ENCODE results near the gene WNT7A. TPM values are rescaled to one million over a fixed set of nuclear protein-coding genes. Genes with fewer than 3 reads are reported as not detected.

WNT7A gene
- total and polyA plus RNA-seq, 2 donors: 0.08 TPM; not detected in 1

DNA sequence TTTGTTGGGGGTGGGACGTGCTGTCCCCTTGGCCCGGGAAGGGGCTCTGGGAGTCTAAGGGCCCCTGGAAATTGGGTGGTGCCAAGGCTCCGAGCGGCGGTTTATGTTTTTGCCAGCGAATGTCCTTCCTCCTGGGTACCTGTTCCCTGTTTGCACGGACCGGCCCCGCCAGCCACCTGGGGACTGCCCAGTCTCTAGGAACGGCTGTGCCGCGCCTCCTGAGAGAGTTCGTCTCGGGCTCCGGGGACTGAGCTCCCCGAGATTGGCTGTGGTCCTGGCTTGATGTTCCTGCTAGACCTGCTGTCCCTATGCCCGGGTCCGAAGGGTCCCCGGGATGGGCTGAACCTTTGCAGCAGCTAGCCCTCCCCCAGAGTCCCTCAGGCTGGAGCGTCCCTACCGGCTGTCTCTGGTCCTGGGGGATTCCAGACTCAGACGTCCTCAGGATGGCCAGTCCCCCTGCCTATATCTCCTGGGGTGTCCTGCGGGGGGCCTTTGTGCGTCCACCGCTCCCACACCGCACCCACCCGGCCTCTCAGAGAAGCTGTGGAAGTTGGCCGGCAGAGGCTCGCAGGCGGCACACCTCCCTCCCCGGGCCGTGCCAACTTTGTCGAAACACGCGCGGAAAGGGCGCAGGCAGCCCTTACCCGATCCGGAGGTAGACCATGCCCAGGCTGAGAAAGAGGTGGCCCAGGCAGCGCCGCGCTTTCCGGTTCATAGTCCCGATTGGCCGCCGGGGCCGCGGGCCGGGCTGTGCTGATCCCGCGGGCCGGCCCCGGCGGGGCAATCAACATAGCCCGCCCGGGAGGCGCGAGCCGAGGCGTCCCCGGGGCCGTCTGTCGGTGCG, 547 bp downstream of the WNT7A start:
- Histone ChIP-seq H3K4me1 (ENCODE audit: insufficient read depth) (no peaks in the 10 kb centered on the region), H3K36me3 (ENCODE audit: insufficient read depth) (no peaks in the 10 kb centered on the region), H3K4me3 (ENCODE audit: low read depth, low read length) (peak overlapping the region; percentile 26), H3K27ac (ENCODE audit: low read depth) (no peak overlapping the region)
- no peak for DNase-seq (ENCODE audit: extremely low spot score)
- under 1% methylated on average over 64 of the region's 64 CpGs for WGBS

DNA sequence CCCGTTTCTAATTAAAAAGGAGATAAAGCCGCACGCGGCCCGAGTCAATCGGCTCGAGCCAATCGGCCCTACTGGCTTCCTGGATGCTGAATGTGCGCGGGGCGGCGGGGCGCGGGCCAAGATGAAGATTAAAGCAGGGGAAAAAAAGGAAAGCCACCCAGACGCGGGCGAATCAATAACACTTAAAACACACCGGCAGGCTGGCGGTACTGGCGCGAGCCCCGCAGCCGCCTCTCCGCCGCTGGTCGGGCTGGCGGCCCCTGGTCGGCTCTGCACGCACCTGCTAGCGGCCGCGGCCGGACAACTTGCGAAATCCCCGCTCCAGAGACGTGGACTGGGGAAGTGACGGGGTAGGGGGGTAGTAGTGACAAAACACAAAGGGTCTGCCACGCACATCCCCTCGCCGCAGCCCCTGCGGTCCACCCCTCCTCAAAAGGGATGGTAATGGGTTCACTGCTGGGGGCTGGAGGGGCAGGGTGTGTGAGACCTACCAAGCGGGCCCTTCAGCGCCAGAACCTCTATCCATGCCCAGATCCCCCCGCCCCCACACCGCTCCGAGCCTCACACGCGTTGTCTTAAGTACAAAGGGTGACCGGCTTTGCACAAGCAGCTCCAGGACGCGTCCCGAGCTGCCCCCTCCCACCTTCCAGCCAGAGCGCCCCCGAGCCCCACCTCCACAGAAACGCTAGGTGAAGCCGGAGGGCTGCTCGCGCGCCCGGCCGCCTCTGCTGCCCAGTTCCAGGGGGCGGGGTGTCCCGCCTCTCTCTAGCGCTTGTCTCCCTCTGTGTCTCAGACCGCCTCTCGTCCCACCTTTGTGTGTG, 1.4 kb downstream of the WNT7A start:
- Histone ChIP-seq H3K36me3 (ENCODE audit: insufficient read depth) (no peaks in the 10 kb centered on the region), H3K27ac (ENCODE audit: low read depth) (no peak overlapping the region), H3K4me3 (ENCODE audit: low read depth, low read length) (peak overlapping the region; percentile 9), H3K4me1 (ENCODE audit: insufficient read depth) (no peaks in the 10 kb centered on the region)
- WGBS: under 1% methylated on average over 66 of the region's 66 CpGs
- no peak for DNase-seq (ENCODE audit: extremely low spot score)

DNA sequence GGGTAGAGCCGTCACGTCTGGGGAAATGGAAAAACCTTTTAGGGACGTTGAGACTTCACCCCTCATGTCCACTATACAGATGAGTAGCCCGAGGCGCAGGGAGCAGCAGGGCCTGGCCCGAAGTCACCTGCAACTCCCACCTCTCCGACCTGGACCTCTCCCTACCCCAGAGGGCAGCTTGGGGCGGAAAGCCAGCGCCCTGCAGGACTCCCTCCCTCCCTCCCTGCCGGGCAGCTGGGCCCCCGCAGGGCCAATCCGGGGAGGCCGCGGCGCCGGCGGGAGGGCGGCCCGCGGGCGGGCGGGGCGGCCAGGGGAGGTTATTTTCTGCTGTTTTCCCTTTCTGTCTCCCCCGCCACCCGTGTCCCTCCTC, 2.0 kb downstream of the WNT7A start:
- WGBS: 8% methylated on average over 25 of the region's 25 CpGs
- DNase-seq (ENCODE audit: extremely low spot score): no peak
- Histone ChIP-seq H3K27ac (ENCODE audit: low read depth) (no peak overlapping the region), H3K36me3 (ENCODE audit: insufficient read depth) (no peaks in the 10 kb centered on the region), H3K4me1 (ENCODE audit: insufficient read depth) (no peaks in the 10 kb centered on the region), H3K4me3 (ENCODE audit: low read depth, low read length) (no peak overlapping the region)

DNA sequence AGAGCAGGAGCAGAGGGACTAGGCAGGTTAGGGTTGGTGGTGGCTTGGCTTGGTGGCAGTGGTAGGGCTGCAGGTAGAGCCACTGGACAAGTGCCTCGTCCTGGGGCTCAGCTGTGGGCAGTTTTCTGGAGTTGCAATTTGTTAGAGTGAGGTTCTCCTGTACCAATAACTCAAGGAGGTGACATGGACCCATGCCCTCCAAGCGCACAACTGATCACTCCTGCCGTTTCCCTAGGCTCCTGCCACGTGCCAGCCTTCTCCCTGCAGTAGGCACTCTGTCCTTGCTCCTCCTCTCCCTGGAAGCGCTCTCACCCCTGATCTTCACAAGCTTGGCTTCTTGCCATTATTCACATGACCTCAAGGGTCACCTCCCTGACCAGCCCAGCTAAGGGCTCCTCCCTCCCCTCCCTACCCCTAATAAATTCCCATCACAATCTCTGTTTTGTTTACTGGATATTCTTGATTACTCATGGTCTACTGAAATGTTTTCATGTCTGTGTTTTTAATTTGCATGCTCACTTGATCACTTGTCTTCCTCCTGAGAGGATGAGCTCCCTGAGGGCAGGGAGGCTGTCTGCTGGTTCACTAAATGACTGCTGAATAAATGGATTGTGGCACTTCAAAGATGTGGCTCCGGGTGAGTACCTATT, 3.3 kb downstream of the WNT7A start:
- no peaks in the 10 kb centered on the region for H3K36me3 ChIP-seq (ENCODE audit: insufficient read depth)
- 67% methylated on average over 6 of the region's 6 CpGs for WGBS
- H3K27ac ChIP-seq (ENCODE audit: low read depth): no peak overlapping the region
- H3K4me3 ChIP-seq (ENCODE audit: low read depth, low read length): no peak overlapping the region
- H3K4me1 ChIP-seq (ENCODE audit: insufficient read depth): no peaks in the 10 kb centered on the region
- no peak for DNase-seq (ENCODE audit: extremely low spot score)

DNA sequence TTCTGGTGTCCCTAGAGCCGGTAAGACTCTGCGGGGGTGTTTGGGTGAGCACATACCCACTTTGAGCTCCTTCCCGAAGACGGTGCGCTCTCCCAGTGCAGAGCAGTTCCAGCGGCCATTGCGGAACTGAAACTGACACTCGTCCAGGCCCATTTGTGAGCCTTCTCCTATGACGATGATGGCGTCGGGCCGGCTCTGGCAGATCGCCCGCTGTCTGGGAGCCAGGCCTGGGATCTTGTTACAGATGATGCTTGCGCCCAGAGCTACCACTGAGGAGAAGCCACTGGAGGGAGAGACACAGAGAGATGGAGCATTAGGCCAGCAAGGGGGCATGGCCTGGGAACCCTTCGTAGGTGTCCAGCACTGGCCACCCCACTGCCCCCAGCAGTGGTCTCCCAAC, 5.0 kb downstream of the WNT7A start:
- no peak overlapping the region for H3K4me3 ChIP-seq (ENCODE audit: low read depth, low read length)
- no peak overlapping the region for H3K27ac ChIP-seq (ENCODE audit: low read depth)
- 70% methylated on average over 16 of the region's 16 CpGs for WGBS
- no peaks in the 10 kb centered on the region for H3K36me3 ChIP-seq (ENCODE audit: insufficient read depth)
- H3K4me1 ChIP-seq (ENCODE audit: insufficient read depth): no peaks in the 10 kb centered on the region
- DNase-seq (ENCODE audit: extremely low spot score): no peak

DNA sequence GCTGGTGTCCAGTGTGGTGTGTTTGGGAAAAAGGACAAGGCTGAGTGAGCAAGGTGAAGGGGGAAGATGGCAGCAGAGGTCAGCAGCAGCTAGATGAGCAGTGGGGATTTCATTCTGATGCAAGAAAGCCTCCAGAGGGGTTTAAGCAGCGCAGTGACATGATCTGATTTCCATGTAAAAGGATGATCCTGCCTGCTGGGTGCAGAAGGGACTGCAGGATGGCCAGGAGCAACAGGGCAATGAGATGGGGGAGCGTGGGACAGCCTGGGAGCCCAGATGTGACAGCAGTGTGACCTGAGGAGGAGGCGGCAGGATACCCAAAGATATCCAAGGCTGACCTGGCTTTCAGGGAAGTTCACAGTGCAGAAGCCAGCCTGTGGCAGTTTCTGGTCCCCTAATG, 6.1 kb downstream of the WNT7A start:
- H3K36me3 ChIP-seq (ENCODE audit: insufficient read depth): no peaks in the 10 kb centered on the region
- 37% methylated on average over 3 of the region's 3 CpGs for WGBS
- DNase-seq (ENCODE audit: extremely low spot score): no peak
- no peak overlapping the region for H3K27ac ChIP-seq (ENCODE audit: low read depth)
- no peaks in the 10 kb centered on the region for H3K4me1 ChIP-seq (ENCODE audit: insufficient read depth)
- H3K4me3 ChIP-seq (ENCODE audit: low read depth, low read length): no peak overlapping the region

DNA sequence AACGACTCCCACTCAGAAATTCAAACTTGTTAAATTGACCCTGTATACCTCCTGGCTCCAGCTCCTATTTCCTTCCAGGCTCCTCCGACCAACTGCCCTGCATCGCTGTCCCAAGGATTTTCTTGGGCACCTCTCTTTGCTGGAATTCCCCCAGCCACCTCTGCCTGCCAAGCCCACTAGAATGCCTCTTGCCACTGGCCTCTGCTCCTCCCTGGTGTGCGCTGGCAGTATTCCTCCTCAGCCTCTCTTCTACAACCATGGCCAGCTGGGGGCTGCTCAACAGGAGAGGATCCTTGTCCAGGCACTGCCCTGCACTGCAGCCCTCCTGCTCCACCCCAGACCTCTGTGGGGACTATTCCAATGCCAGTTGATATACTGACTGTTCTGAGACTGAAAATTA, 7.4 kb downstream of the WNT7A start:
- WGBS: 77% methylated on average over 4 of the region's 4 CpGs
- Histone ChIP-seq H3K27ac (ENCODE audit: low read depth) (no peak overlapping the region), H3K36me3 (ENCODE audit: insufficient read depth) (no peaks in the 10 kb centered on the region), H3K4me3 (ENCODE audit: low read depth, low read length) (no peak overlapping the region), H3K4me1 (ENCODE audit: insufficient read depth) (no peaks in the 10 kb centered on the region)
- no peak for DNase-seq (ENCODE audit: extremely low spot score)

DNA sequence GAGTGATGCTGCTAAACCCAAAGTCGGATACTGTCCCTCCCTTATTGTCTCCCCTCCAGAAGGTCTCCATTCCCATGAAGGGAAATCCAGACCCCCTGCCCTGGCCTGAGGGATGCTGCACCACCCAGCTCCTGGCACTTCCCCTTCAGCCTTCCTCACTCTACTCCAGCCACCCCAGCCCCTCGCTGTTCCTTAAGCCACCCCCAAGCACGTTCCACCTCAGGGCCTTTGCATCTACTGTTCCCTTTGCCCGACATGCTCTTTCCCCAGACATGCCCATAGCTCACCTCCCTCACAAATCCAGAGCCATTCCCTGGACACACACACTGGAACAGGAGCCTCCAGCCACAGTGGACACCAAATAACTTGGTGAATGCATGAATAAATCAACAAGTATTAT, 8.1 kb downstream of the WNT7A start:
- WGBS: 86% methylated on average over 4 of the region's 4 CpGs
- no peak overlapping the region for H3K27ac ChIP-seq (ENCODE audit: low read depth)
- no peaks in the 10 kb centered on the region for H3K4me1 ChIP-seq (ENCODE audit: insufficient read depth)
- no peaks in the 10 kb centered on the region for H3K36me3 ChIP-seq (ENCODE audit: insufficient read depth)
- H3K4me3 ChIP-seq (ENCODE audit: low read depth, low read length): no peak overlapping the region
- no peak for DNase-seq (ENCODE audit: extremely low spot score)

DNA sequence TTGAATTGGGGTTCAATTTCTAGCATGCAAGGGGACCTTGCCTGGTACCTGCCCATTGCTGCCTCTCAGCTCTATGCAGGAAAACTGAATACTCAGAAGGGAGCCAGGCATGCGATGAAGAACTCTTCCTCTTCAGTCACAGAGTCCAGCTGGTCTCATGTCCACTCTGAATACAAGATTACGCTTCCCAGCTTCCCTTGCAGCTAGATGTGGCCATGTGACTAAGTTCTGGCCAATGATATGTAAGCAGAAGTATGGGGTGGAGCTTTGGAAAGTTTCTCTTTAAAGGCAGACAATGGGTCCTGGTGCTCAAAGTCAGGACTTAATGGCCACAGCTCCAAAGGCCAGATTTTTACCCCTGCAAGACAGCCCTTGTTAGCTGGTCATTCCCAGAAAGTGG, 9.0 kb downstream of the WNT7A start:
- Histone ChIP-seq H3K27ac (ENCODE audit: low read depth) (no peak overlapping the region), H3K4me3 (ENCODE audit: low read depth, low read length) (no peak overlapping the region), H3K36me3 (ENCODE audit: insufficient read depth) (no peaks in the 10 kb centered on the region), H3K4me1 (ENCODE audit: insufficient read depth) (no peaks in the 10 kb centered on the region)
- WGBS: 93% methylated on average over 2 of the region's 2 CpGs
- no peak for DNase-seq (ENCODE audit: extremely low spot score)

DNA sequence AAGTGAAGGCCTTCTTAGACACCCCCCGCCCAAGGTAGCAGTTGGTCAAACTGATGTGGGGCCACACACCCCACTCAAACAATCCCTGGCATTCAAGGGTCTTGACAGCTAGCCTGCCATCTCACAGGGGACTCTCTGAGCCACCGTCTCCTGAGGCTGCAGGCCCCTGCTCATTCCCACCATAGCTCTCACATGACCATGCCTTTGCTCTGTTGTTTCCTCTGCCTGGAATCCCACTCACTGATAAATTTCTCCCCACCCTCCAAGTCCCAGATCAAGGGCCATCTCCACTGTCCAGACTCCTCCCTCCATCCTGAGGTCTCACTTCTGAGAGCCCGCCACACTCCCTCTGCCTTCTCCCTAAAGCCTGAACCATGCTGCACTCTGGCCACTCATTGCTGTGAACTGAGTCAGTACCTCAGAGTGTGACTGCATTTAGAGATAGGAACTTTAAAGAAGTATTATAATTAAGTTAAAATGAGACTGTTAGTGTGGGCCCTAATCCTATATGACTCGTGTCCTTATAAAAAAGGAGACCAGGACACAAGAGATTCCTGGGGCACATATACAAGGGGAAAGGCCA, 10.0 kb downstream of the WNT7A start:
- Histone ChIP-seq H3K4me3 (ENCODE audit: low read depth, low read length) (no peak overlapping the region), H3K36me3 (ENCODE audit: insufficient read depth) (no peaks in the 10 kb centered on the region), H3K4me1 (ENCODE audit: insufficient read depth) (no peaks in the 10 kb centered on the region), H3K27ac (ENCODE audit: low read depth) (no peak overlapping the region)
- DNase-seq (ENCODE audit: extremely low spot score): no peak
- WGBS: 59% methylated on average over 4 of the region's 4 CpGs

DNA sequence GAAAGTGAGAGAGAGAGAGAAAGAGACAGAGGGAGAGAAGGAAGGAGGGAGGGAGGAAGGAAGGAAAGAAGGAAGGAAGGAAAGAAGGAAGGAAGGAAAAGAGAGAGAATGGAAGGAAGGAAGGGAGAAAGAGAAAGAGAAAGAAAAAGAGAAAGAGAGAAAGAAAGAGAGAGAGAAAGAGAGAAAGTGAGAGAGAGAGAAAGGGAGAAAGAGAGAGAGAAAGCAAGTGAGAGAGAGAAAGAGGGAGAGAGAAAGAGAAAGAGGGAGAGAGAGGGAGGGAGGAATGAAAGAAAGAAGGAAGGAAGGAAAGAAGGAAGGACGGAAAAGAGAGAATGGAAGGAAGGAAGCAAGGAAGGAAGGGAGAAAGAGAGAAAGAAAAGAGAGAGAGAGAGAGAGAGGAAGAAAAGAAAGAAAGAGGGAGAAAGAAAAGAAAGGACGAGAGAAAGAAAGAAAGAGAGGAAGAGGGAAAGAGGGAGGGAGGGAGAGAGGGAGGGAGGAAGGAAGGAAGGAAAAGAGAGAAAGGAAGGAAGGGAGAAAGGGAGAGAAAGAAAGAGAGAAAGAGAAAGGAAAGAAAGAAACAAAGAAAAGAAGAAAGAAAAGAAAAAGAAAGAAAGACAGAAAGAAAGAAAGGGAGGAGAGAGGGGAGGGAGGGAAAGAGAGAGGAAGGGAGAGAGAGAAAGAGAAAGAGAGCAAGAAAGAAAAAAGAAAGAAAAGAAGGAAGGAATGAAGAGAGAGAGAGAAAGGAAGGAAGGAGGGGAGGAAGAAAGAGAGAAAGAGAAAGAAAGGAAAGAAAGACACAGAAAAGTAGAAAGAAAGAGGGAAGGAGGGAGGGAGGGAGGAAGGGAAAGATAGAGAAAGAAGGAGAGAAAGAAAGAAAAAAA, 10.8 kb downstream of the WNT7A start:
- no peaks in the 10 kb centered on the region for H3K4me1 ChIP-seq (ENCODE audit: insufficient read depth)
- no peak for DNase-seq (ENCODE audit: extremely low spot score)
- H3K27ac ChIP-seq (ENCODE audit: low read depth): no peak overlapping the region
- 64% methylated on average over 2 of the region's 2 CpGs for WGBS
- H3K36me3 ChIP-seq (ENCODE audit: insufficient read depth): no peaks in the 10 kb centered on the region
- no peak overlapping the region for H3K4me3 ChIP-seq (ENCODE audit: low read depth, low read length)

DNA sequence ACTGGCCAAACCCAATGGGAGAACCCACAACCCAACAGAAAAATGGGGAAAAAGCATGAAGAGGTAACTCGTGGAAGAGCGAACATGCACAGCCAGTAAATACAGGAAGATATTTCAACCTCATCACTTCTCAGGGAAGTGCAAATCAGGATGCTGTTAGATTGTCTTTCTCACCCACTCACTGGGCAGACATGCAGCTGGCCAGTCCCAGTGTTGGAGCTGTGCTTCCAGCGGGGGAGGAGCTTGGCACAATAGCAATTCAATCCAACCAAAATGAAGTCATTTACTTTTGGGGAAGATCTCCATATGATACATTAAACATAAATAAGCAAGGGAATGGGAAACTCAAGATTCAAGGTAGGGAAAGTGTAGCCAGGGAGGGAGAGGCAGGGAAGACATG, 12.1 kb downstream of the WNT7A start:
- no peaks in the 10 kb centered on the region for H3K36me3 ChIP-seq (ENCODE audit: insufficient read depth)
- DNase-seq (ENCODE audit: extremely low spot score): no peak
- no peak overlapping the region for H3K4me3 ChIP-seq (ENCODE audit: low read depth, low read length)
- no peak overlapping the region for H3K27ac ChIP-seq (ENCODE audit: low read depth)
- 67% methylated on average over 3 of the region's 3 CpGs for WGBS
- no peaks in the 10 kb centered on the region for H3K4me1 ChIP-seq (ENCODE audit: insufficient read depth)

Measured in urinary bladder (tissue), 4 donors.